GM23338 (cell line): Measurements from ENCODE around the gene VPS35. TPM values are rescaled to one million over a fixed set of nuclear protein-coding genes. Genes with fewer than 3 reads are reported as not detected.

Experiments used
- ATAC-seq: fragments of 200-7000 bp; cut with Tn5 transposase; 3 replicates; pipeline ENCODE4 v1.9.1; 2020
- DNase-seq: peaks from one replicate; pipeline ENCODE4 v3.0.0-alpha.2; 2015; ENCODE audit warnings: low spot score
- H2AFZ ChIP-seq: fragments of 200-600 bp; sonication (generic); 2 replicates; pipeline ENCODE4 v1.8.0; 2016; ENCODE audit warnings: antibody characterized with exemption, mild to moderate bottlenecking, moderate library complexity
- H3F3A ChIP-seq: fragments of 200-600 bp; sonication (generic); replicated peaks from 2 replicates; pipeline ENCODE4 v1.8.0; 2017; ENCODE audit warnings: antibody characterized with exemption, mixed run types, low read depth
- H3K27ac ChIP-seq: fragments of 200-600 bp; sonication (generic); 2 replicates; pipeline ENCODE4 v1.6.1; 2016; ENCODE audit warnings: low read depth
- H3K27me3 ChIP-seq: fragments of 200-600 bp; sonication (generic); 2 replicates; pipeline ENCODE4 v1.8.0; 2016; ENCODE audit warnings: mild to moderate bottlenecking, mixed run types, moderate library complexity; ENCODE audit not compliant: insufficient read depth
- H3K36me3 ChIP-seq: fragments of 200-600 bp; sonication (generic); 2 replicates; pipeline ENCODE4 v1.8.0; 2016; ENCODE audit warnings: mild to moderate bottlenecking; ENCODE audit not compliant: insufficient read depth
- H3K4me1 ChIP-seq: fragments of 200-600 bp; sonication (generic); 2 replicates; pipeline ENCODE4 v1.8.0; 2016; ENCODE audit warnings: mild to moderate bottlenecking, moderate library complexity; ENCODE audit not compliant: insufficient read depth
- H3K4me2 ChIP-seq: fragments of 200-600 bp; sonication (generic); 2 replicates; pipeline ENCODE4 v1.7.1; 2017; ENCODE audit warnings: mixed run types
- H3K4me3 ChIP-seq: fragments of 200-600 bp; sonication (generic); 2 replicates; pipeline ENCODE4 v1.6.1; 2016; ENCODE audit warnings: mixed run types
- H3K79me2 ChIP-seq: fragments of 200-600 bp; sonication (generic); replicated peaks from 2 replicates; pipeline ENCODE4 v1.8.0; 2017; ENCODE audit warnings: mild to moderate bottlenecking; ENCODE audit not compliant: insufficient read depth
- H3K9me2 ChIP-seq: fragments of 200-600 bp; sonication (generic); 2 replicates; pipeline ENCODE4 v1.8.0; 2017; ENCODE audit not compliant: insufficient read depth
- H4K20me1 ChIP-seq: fragments of 200-600 bp; sonication (generic); replicated peaks from 2 replicates; pipeline ENCODE4 v1.8.0; 2017; ENCODE audit warnings: mild to moderate bottlenecking; ENCODE audit not compliant: insufficient read depth
- H3K27ac Mint-ChIP-seq: 2 replicates; pipeline ENCODE4 v1.8.0; 2020; ENCODE audit warnings: inconsistent platforms, mild to moderate bottlenecking, moderate library complexity, mixed read lengths
- H3K27me3 Mint-ChIP-seq: 3 replicates; pipeline ENCODE4 v1.8.0; 2022; ENCODE audit warnings: low read depth, mild to moderate bottlenecking, moderate library complexity, mixed read lengths, inconsistent platforms; ENCODE audit not compliant: insufficient read depth, poor library complexity
- H3K36me3 Mint-ChIP-seq: 3 replicates; pipeline ENCODE4 v1.8.0; 2021; ENCODE audit warnings: low read depth, mild to moderate bottlenecking, inconsistent platforms, moderate library complexity, mixed read lengths
- H3K4me1 Mint-ChIP-seq: 3 replicates; pipeline ENCODE4 v1.8.0; 2020; ENCODE audit warnings: mild to moderate bottlenecking, inconsistent platforms, mixed read lengths
- H3K4me3 Mint-ChIP-seq: 3 replicates; pipeline ENCODE4 v1.8.0; 2021; ENCODE audit warnings: moderate library complexity, mild to moderate bottlenecking, inconsistent platforms, mixed read lengths
- H3K9me3 Mint-ChIP-seq: 3 replicates; pipeline ENCODE4 v1.8.0; 2020; ENCODE audit warnings: moderate library complexity, mild to moderate bottlenecking, inconsistent platforms, mixed read lengths
- CREB1 ChIP-seq: fragments of 250-450 bp; sonication (Bioruptor Pico); IDR thresholded peaks from 2 replicates; pipeline ENCODE4 v1.5.0; 2020; ENCODE audit warnings: low read depth, mild to moderate bottlenecking, moderate library complexity
- CTCF ChIP-seq, 2 experiments: fragments of 200-600 bp in 1 of 2; sonication (generic) in 1 of 2; conservative IDR thresholded peaks; 2 replicates each; pipeline versions ENCODE4 v1.5.1 to v1.6.1; 2016 to 2017; ENCODE audit warnings: antibody characterized with exemption in 2 of 2, low read depth in 2 of 2, mild to moderate bottlenecking in 2 of 2, moderate library complexity in 1 of 2
- EZH2 ChIP-seq: fragments of 200-600 bp; sonication (generic); IDR thresholded peaks from one replicate; pipeline ENCODE4 v1.8.0; 2017; ENCODE audit warnings: antibody characterized with exemption, mild to moderate bottlenecking, low read depth; ENCODE audit not compliant: unreplicated experiment
- EZH2phosphoT487 ChIP-seq: fragments of 200-600 bp; sonication (generic); IDR thresholded peaks from one replicate; pipeline ENCODE4 v1.8.1; 2018; ENCODE audit warnings: antibody characterized with exemption; ENCODE audit not compliant: unreplicated experiment
- JUNB ChIP-seq: IDR thresholded peaks from one replicate; pipeline ENCODE4 v1.6.1; 2016; ENCODE audit warnings: antibody characterized with exemption; ENCODE audit not compliant: unreplicated experiment
- NANOG ChIP-seq: IDR thresholded peaks from 2 replicates; pipeline ENCODE4 v1.6.1; 2016; ENCODE audit warnings: antibody characterized with exemption, borderline replicate concordance
- POLR2AphosphoS5 ChIP-seq: IDR thresholded peaks from 2 replicates; pipeline ENCODE4 v1.6.1; 2016; ENCODE audit warnings: antibody characterized with exemption, low read depth
- STAT1 ChIP-seq: IDR thresholded peaks from one replicate; pipeline ENCODE4 v1.6.1; 2016; ENCODE audit warnings: antibody characterized with exemption; ENCODE audit not compliant: unreplicated experiment
- ZNF114 ChIP-seq: fragments of 250-450 bp; sonication (Bioruptor Pico); IDR thresholded peaks from 2 replicates; pipeline ENCODE4 v1.5.0; 2020; ENCODE audit warnings: mild to moderate bottlenecking, moderate library complexity
- ZNF331 ChIP-seq: fragments of 250-450 bp; sonication (Bioruptor Pico); IDR thresholded peaks from 2 replicates; pipeline ENCODE4 v1.5.0; 2020; ENCODE audit warnings: low read depth, mild to moderate bottlenecking, moderate library complexity
- polyA plus RNA-seq: library from polyadenylated mRNA; unstranded; fragments of >200 nt; fragmentation: Nextera tagmentation; extraction: Ambion mirVana; gene quantifications from 2 replicates; pipeline ENCODE4 v1.2.1, GENCODE V29; 2016
- total RNA-seq: library from RNA; depleted of rRNA; stranded (reverse); fragments of >200 nt; shearing (Covaris generic); gene quantifications from 2 replicates; pipeline ENCODE4 v1.2.3, GENCODE V29; 2014
- TF ChIP-seq, protein P1 (sequence below): IDR thresholded peaks from one replicate; pipeline ENCODE4 v1.6.1; 2018; ENCODE audit warnings: antibody characterized with exemption; ENCODE audit not compliant: unreplicated experiment
- TF ChIP-seq, protein P2 (sequence below): IDR thresholded peaks from 2 replicates; pipeline ENCODE4 v1.6.1; 2016; ENCODE audit warnings: antibody characterized with exemption

Gene VPS35
- total and polyA plus RNA-seq, 2 experiments from 2014 or later = 31.1 to 40.0 TPM

- TF ChIP-seq CREB1 (CRISPR knock-in tag) = no peak
- TF ChIP-seq, protein P1, sequence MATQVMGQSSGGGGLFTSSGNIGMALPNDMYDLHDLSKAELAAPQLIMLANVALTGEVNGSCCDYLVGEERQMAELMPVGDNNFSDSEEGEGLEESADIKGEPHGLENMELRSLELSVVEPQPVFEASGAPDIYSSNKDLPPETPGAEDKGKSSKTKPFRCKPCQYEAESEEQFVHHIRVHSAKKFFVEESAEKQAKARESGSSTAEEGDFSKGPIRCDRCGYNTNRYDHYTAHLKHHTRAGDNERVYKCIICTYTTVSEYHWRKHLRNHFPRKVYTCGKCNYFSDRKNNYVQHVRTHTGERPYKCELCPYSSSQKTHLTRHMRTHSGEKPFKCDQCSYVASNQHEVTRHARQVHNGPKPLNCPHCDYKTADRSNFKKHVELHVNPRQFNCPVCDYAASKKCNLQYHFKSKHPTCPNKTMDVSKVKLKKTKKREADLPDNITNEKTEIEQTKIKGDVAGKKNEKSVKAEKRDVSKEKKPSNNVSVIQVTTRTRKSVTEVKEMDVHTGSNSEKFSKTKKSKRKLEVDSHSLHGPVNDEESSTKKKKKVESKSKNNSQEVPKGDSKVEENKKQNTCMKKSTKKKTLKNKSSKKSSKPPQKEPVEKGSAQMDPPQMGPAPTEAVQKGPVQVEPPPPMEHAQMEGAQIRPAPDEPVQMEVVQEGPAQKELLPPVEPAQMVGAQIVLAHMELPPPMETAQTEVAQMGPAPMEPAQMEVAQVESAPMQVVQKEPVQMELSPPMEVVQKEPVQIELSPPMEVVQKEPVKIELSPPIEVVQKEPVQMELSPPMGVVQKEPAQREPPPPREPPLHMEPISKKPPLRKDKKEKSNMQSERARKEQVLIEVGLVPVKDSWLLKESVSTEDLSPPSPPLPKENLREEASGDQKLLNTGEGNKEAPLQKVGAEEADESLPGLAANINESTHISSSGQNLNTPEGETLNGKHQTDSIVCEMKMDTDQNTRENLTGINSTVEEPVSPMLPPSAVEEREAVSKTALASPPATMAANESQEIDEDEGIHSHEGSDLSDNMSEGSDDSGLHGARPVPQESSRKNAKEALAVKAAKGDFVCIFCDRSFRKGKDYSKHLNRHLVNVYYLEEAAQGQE = no peak
- TF ChIP-seq JUNB = no peak
Measured at GRCh38 chr16:46729326-46729995, 40.5 kb upstream of the VPS35 start (continued).

GRCh38 chr16:46728806-46729205, 39.8 kb upstream of the VPS35 start:
- no peak overlapping the region for H3K27ac Mint-ChIP-seq
- no peaks in the 10 kb centered on the region for H3K79me2 ChIP-seq
- no peaks in the 10 kb centered on the region for H4K20me1 ChIP-seq
- no peak overlapping the region for H2AFZ ChIP-seq
- H3K27me3 ChIP-seq = no peaks in the 10 kb centered on the region
- ATAC-seq = no peak
- H3K36me3 Mint-ChIP-seq = no peaks in the 10 kb centered on the region
- H3K27ac ChIP-seq = no peak overlapping the region
- no peaks in the 10 kb centered on the region for H3K4me1 Mint-ChIP-seq
- no peak for DNase-seq
- no peaks in the 10 kb centered on the region for H3K4me1 ChIP-seq
- H3F3A ChIP-seq = no peaks in the 10 kb centered on the region
- H3K4me3 Mint-ChIP-seq = no peak overlapping the region
- H3K4me3 ChIP-seq = no peak overlapping the region
- H3K27me3 Mint-ChIP-seq = peaks cover 4% of the 10 kb centered on the region
- H3K9me3 Mint-ChIP-seq = peaks cover 9% of the 10 kb centered on the region
- H3K9me2 ChIP-seq = no peaks in the 10 kb centered on the region
- no peak overlapping the region for H3K4me2 ChIP-seq
- no peaks in the 10 kb centered on the region for H3K36me3 ChIP-seq
- TF ChIP-seq JUNB (no peak), EZH2 (no peak), ZNF114 (CRISPR knock-in tag) (no peak), ZNF331 (CRISPR knock-in tag) (no peak), STAT1 (no peak), CTCF (conservative IDR thresholded peaks at IDR 0.05; ENCODE audit: low read depth in 2 of 2) (no peak), CREB1 (CRISPR knock-in tag) (no peak), POLR2AphosphoS5 (no peak), NANOG (no peak), EZH2phosphoT487 (no peak)
- TF ChIP-seq, protein P2, sequence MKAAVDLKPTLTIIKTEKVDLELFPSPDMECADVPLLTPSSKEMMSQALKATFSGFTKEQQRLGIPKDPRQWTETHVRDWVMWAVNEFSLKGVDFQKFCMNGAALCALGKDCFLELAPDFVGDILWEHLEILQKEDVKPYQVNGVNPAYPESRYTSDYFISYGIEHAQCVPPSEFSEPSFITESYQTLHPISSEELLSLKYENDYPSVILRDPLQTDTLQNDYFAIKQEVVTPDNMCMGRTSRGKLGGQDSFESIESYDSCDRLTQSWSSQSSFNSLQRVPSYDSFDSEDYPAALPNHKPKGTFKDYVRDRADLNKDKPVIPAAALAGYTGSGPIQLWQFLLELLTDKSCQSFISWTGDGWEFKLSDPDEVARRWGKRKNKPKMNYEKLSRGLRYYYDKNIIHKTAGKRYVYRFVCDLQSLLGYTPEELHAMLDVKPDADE = no peak
- TF ChIP-seq, protein P1 = no peak
